ENCODE measurements around the gene GARRE1. TPM values are rescaled to one million over a fixed set of nuclear protein-coding genes. Genes with fewer than 3 reads are reported as not detected.

The GARRE1 gene
- total RNA-seq, 2 experiments from 2014 or later, result 69.7 to 72.0 TPM

GRCh38 chr19:34217952-34218817 lies 36.2 kb upstream of the GARRE1 start:
- POLR2A ChIA-PET, result interaction anchor here (0.6 to 1.8 kb wide), 5 partner anchors 9 to 56 kb away, joined by 3 to 11 read pairs (median 4); partner anchors contain the start of gene LSM14A
- Mint-ChIP-seq H3K36me3 (ENCODE audit: low read depth) (peaks cover 79% of the 10 kb centered on the region), H3K27ac (peak overlapping the region; percentile 73), H3K9me3 (no peaks in the 10 kb centered on the region), H3K27me3 (no peaks in the 10 kb centered on the region), H3K4me3 (peak overlapping the region; percentile 62), H3K4me1 (ENCODE audit: low read depth) (peaks cover 51% of the 10 kb centered on the region)
- ATAC-seq (ENCODE audit: poor library complexity), result peak; percentile 88
- DNase-seq, result peak; percentile 47 to 93 (median 64)
- H3K4me3 ChIP-seq (ENCODE audit: low read length), result no peak overlapping the region
- no peaks in the 10 kb centered on the region for H3K9me3 ChIP-seq (ENCODE audit: control insufficient read depth in 1 of 2, insufficient read depth in 1 of 2, low read length in 2 of 2)
- TF ChIP-seq CTCF (IDR thresholded peaks at IDR 0.05), result no peak
- peaks cover 37% of the 10 kb centered on the region for H3K4me1 ChIP-seq (ENCODE audit: insufficient read depth, low read length)
- CTCF ChIA-PET, result interaction anchor here (0.6 kb wide), 1 partner anchor 21 kb away, joined by 6 read pairs; no protein-coding TSS in a partner anchor
- intact Hi-C loops (cut with DNase I, micrococcal nuclease), result loop anchor here (1.0 to 5.0 kb wide), 9 partner anchors 34 to 132 kb away; partner anchors contain the start of genes LSM14A (in 2 of the 2) and GARRE1 (in 1 of the 2)
- H3K36me3 ChIP-seq (ENCODE audit: insufficient read depth, low read length), result peaks cover 73% of the 10 kb centered on the region
- no peaks in the 10 kb centered on the region for H3K27me3 ChIP-seq (ENCODE audit: control insufficient read depth in 1 of 2, insufficient read depth in 2 of 2, low read length in 2 of 2)
- H3K27ac ChIP-seq (ENCODE audit: low read depth in 1 of 2, low read length in 2 of 2), result peak overlapping the region; percentile 4 to 53

GRCh38 chr19:34218818-34219164 lies 35.6 kb upstream of the GARRE1 start:
- ChIA-PET CTCF (no interaction called here), POLR2A (interaction anchor here (0.6 to 1.8 kb wide), 4 partner anchors 45 to 126 kb away, joined by 3 to 8 read pairs (median 4); partner anchors contain the start of gene LSM14A)
- ATAC-seq (ENCODE audit: poor library complexity) (no peak), DNase-seq (no peak)
- Histone ChIP-seq H3K4me1 (ENCODE audit: insufficient read depth, low read length) (peaks cover 35% of the 10 kb centered on the region), H3K4me3 (ENCODE audit: low read length) (no peak overlapping the region), H3K27me3 (ENCODE audit: control insufficient read depth in 1 of 2, insufficient read depth in 2 of 2, low read length in 2 of 2) (no peaks in the 10 kb centered on the region), H3K9me3 (ENCODE audit: control insufficient read depth in 1 of 2, insufficient read depth in 1 of 2, low read length in 2 of 2) (no peaks in the 10 kb centered on the region), H3K36me3 (ENCODE audit: insufficient read depth, low read length) (peaks cover 73% of the 10 kb centered on the region), H3K27ac (ENCODE audit: low read depth in 1 of 2, low read length in 2 of 2) (peak overlapping the region; percentile 4 to 53)
- Mint-ChIP-seq H3K27me3 (no peaks in the 10 kb centered on the region), H3K4me1 (ENCODE audit: low read depth) (peaks cover 55% of the 10 kb centered on the region), H3K36me3 (ENCODE audit: low read depth) (peaks cover 79% of the 10 kb centered on the region), H3K27ac (peak overlapping the region; percentile 73), H3K4me3 (peak overlapping the region; percentile 62), H3K9me3 (no peaks in the 10 kb centered on the region)
- TF ChIP-seq CTCF (IDR thresholded peaks at IDR 0.05), result no peak
- intact Hi-C loops (cut with DNase I, micrococcal nuclease), result loop anchor here (1.0 to 5.0 kb wide), 9 partner anchors 34 to 132 kb away; partner anchors contain the start of genes LSM14A (in 2 of the 2) and GARRE1 (in 1 of the 2)

- Histone ChIP-seq H3K27ac (ENCODE audit: low read depth in 1 of 2, low read length in 2 of 2) (no peak overlapping the region), H3K4me1 (ENCODE audit: insufficient read depth, low read length) (peaks cover 39% of the 10 kb centered on the region), H3K36me3 (ENCODE audit: insufficient read depth, low read length) (peaks cover 77% of the 10 kb centered on the region), H3K4me3 (ENCODE audit: low read length) (no peak overlapping the region), H3K9me3 (ENCODE audit: control insufficient read depth in 1 of 2, insufficient read depth in 1 of 2, low read length in 2 of 2) (no peaks in the 10 kb centered on the region), H3K27me3 (ENCODE audit: control insufficient read depth in 1 of 2, insufficient read depth in 2 of 2, low read length in 2 of 2) (no peaks in the 10 kb centered on the region)
- H3K27me3 Mint-ChIP-seq, result no peaks in the 10 kb centered on the region
- peak; percentile 74 for TF ChIP-seq CTCF (IDR thresholded peaks at IDR 0.05)
- H3K27ac Mint-ChIP-seq, result peak overlapping the region; percentile 28
- no peak for ATAC-seq (ENCODE audit: poor library complexity)
- H3K9me3 Mint-ChIP-seq, result no peaks in the 10 kb centered on the region
- no peak overlapping the region for H3K4me3 Mint-ChIP-seq
- ChIA-PET POLR2A (interaction anchor here (0.8 to 1.8 kb wide), 2 partner anchors 49 kb away, joined by 3 to 8 read pairs; no protein-coding TSS in a partner anchor), CTCF (interaction anchor here (0.8 to 1.3 kb wide), 2 partner anchors 47 to 58 kb away, joined by 3 read pairs; no protein-coding TSS in a partner anchor)
- intact Hi-C loops (cut with DNase I, micrococcal nuclease), result loop anchor here in 1 of 2 experiments (5.0 kb wide), 1 partner anchor 207 kb away; the partner anchor contains the start of gene UBA2
- peak; percentile 38 to 79 (median 51) for DNase-seq
- peaks cover 83% of the 10 kb centered on the region for H3K36me3 Mint-ChIP-seq (ENCODE audit: low read depth)
- H3K4me1 Mint-ChIP-seq (ENCODE audit: low read depth), result peaks cover 61% of the 10 kb centered on the region
Observed at GRCh38 chr19:34220472-34221063, 33.8 kb upstream of the GARRE1 start.

All from CD4-positive, alpha-beta T cell (primary cell).